Hepatocyte (in vitro differentiated cells): ENCODE results near the gene SMIM28. TPM values are rescaled to one million over a fixed set of nuclear protein-coding genes. Genes with fewer than 3 reads are reported as not detected.
"Not testable (repeated sequence)": the region's sequence is repeated elsewhere in the genome, so short reads cannot be mapped to it uniquely, and the experiment has no call there.

ENCODE experiments used
- DNase-seq: peaks from one replicate; pipeline ENCODE4 v3.0.0-alpha.2; 2016; ENCODE audit warnings: low spot score
- H2AFZ ChIP-seq: fragments of 200-600 bp; sonication (generic); 2 replicates; pipeline ENCODE4 v1.6.0; 2016; ENCODE audit warnings: antibody characterized with exemption, mild to moderate bottlenecking
- H3K27ac ChIP-seq: fragments of 200-600 bp; sonication (generic); 2 replicates; pipeline ENCODE4 v1.5.1; 2016; ENCODE audit warnings: mild to moderate bottlenecking
- H3K27me3 ChIP-seq: fragments of 200-600 bp; sonication (generic); 2 replicates; pipeline ENCODE4 v1.6.1; 2016
- H3K36me3 ChIP-seq: fragments of 200-600 bp; sonication (generic); replicated peaks from 2 replicates; pipeline ENCODE4 v1.5.1; 2016; ENCODE audit warnings: low read depth; ENCODE audit not compliant: insufficient read depth
- H3K4me1 ChIP-seq: fragments of 200-600 bp; sonication (generic); 2 replicates; pipeline ENCODE4 v1.5.1; 2016; ENCODE audit warnings: mild to moderate bottlenecking, moderate library complexity; ENCODE audit not compliant: insufficient read depth
- H3K4me2 ChIP-seq: fragments of 200-600 bp; sonication (generic); 2 replicates; pipeline ENCODE4 v1.6.0; 2016
- H3K4me3 ChIP-seq: fragments of 200-600 bp; sonication (generic); 2 replicates; pipeline ENCODE4 v1.5.1; 2016; ENCODE audit warnings: mild to moderate bottlenecking
- H3K79me2 ChIP-seq: fragments of 200-600 bp; sonication (generic); 2 replicates; pipeline ENCODE4 v1.6.0; 2017; ENCODE audit warnings: mild to moderate bottlenecking
- H3K9me2 ChIP-seq: fragments of 200-600 bp; sonication (generic); replicated peaks from 2 replicates; pipeline ENCODE4 v1.6.0; 2017; ENCODE audit warnings: mild to moderate bottlenecking; ENCODE audit not compliant: insufficient read depth
- H3K9me3 ChIP-seq: fragments of 200-600 bp; sonication (generic); 2 replicates; pipeline ENCODE4 v1.5.1; 2016; ENCODE audit warnings: low read depth, mild to moderate bottlenecking
- H4K20me1 ChIP-seq: fragments of 200-600 bp; sonication (generic); 2 replicates; pipeline ENCODE4 v1.6.0; 2016; ENCODE audit warnings: mild to moderate bottlenecking; ENCODE audit not compliant: insufficient read depth, poor library complexity, severe bottlenecking
- EZH2 ChIP-seq: fragments of 200-600 bp; sonication (generic); IDR thresholded peaks from 2 replicates; pipeline ENCODE4 v1.6.1; 2016; ENCODE audit warnings: antibody characterized with exemption, mild to moderate bottlenecking, borderline replicate concordance
- EZH2phosphoT487 ChIP-seq: fragments of 200-600 bp; sonication (generic); IDR thresholded peaks from one replicate; pipeline ENCODE4 v1.6.1; 2018; ENCODE audit warnings: antibody characterized with exemption, mild to moderate bottlenecking, low read depth, moderate library complexity; ENCODE audit not compliant: unreplicated experiment, severe bottlenecking
- WGBS: methylation state at CpG from one replicate; pipeline ENCODE4 v1.1.6; 2016; ENCODE audit warnings: low lambda C conversion rate; ENCODE audit errors: missing lambda C conversion rate; 5-methylcytosine and 5-hydroxymethylcytosine counted together
- polyA plus RNA-seq: library from polyadenylated mRNA; unstranded; fragments of >200 nt; fragmentation: Nextera tagmentation; extraction: Ambion mirVana; gene quantifications from 2 replicates; pipeline ENCODE4 v1.2.1, GENCODE V29; 2016
- total RNA-seq: library from RNA; depleted of rRNA; stranded (reverse); fragments of >200 nt; gene quantifications from 2 replicates; pipeline ENCODE4 v1.2.3, GENCODE V29; 2014
- TF ChIP-seq, protein P1 (sequence below): fragments of 200-600 bp; sonication (generic); IDR thresholded peaks from 2 replicates; pipeline ENCODE4 v1.5.1; 2016; ENCODE audit warnings: antibody characterized with exemption, mild to moderate bottlenecking; ENCODE audit not compliant: poor library complexity

The SMIM28 gene
- total and polyA plus RNA-seq, 2 experiments from 2014 or later = not detected

GRCh38 chr6:138424004-138424904 is 46.5 kb downstream of the SMIM28 start:
- Histone ChIP-seq H3K4me3 (no peak overlapping the region), H3K9me2 (no peaks in the 10 kb centered on the region), H3K4me1 (no peaks in the 10 kb centered on the region), H3K27me3 (no peaks in the 10 kb centered on the region), H3K36me3 (no peaks in the 10 kb centered on the region), H4K20me1 (no peaks in the 10 kb centered on the region), H3K79me2 (no peaks in the 10 kb centered on the region), H3K9me3 (no peaks in the 10 kb centered on the region), H2AFZ (no peak overlapping the region), H3K4me2 (no peak overlapping the region), H3K27ac (no peak overlapping the region)
- TF ChIP-seq, protein P1, sequence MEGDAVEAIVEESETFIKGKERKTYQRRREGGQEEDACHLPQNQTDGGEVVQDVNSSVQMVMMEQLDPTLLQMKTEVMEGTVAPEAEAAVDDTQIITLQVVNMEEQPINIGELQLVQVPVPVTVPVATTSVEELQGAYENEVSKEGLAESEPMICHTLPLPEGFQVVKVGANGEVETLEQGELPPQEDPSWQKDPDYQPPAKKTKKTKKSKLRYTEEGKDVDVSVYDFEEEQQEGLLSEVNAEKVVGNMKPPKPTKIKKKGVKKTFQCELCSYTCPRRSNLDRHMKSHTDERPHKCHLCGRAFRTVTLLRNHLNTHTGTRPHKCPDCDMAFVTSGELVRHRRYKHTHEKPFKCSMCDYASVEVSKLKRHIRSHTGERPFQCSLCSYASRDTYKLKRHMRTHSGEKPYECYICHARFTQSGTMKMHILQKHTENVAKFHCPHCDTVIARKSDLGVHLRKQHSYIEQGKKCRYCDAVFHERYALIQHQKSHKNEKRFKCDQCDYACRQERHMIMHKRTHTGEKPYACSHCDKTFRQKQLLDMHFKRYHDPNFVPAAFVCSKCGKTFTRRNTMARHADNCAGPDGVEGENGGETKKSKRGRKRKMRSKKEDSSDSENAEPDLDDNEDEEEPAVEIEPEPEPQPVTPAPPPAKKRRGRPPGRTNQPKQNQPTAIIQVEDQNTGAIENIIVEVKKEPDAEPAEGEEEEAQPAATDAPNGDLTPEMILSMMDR = no peak
- no peak for TF ChIP-seq EZH2phosphoT487
- no peak for TF ChIP-seq EZH2
- WGBS = 99% methylated on average over 47 of the region's 48 CpGs
- no peak for DNase-seq

- H3K9me3 ChIP-seq, H4K20me1 ChIP-seq, H3K4me3 ChIP-seq, H3K27ac ChIP-seq, DNase-seq, H3K79me2 ChIP-seq, H3K36me3 ChIP-seq, H3K4me2 ChIP-seq, H3K27me3 ChIP-seq, H2AFZ ChIP-seq, H3K4me1 ChIP-seq, H3K9me2 ChIP-seq: not testable (repeated sequence)
- WGBS = 95% methylated on average over 7 of the region's 7 CpGs
Measured at GRCh38 chr6:138425256-138425655, 47.6 kb downstream of the SMIM28 start.

DNA sequence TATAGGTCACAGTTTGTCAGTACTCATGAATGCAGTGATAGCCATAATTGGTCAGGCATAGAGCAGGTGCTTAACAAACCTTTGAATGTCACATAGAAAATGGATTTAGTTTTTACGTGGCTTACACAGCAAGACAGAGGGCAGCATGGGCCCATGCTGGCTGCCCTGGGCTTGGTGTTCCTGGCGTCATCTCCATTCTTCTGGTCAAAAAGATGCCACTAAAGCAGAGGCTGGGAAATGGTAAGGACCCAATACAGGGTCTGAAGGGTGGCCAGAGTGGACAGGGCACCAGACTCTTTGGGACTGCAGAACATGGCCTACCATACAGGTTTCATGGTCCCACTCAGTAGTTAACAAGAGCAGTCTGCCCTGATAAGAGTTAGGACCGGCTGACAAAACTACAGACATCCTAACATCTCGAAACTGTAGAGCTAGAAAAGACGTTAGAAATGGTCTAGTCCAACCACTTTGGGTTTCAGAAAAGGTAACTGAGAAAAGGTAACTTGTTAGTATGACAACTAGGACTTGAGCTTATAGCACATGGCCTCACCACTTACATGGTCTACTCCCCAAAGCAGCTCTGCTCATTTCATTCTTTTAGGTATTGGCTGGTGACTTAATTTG is 48.9 kb downstream of the SMIM28 start:
- no peak overlapping the region for H3K4me3 ChIP-seq
- no peaks in the 10 kb centered on the region for H3K9me2 ChIP-seq
- H3K36me3 ChIP-seq = no peaks in the 10 kb centered on the region
- 91% methylated on average over 5 of the region's 5 CpGs for WGBS
- no peaks in the 10 kb centered on the region for H3K27me3 ChIP-seq
- no peaks in the 10 kb centered on the region for H3K4me1 ChIP-seq
- H2AFZ ChIP-seq = no peak overlapping the region
- no peaks in the 10 kb centered on the region for H3K79me2 ChIP-seq
- H4K20me1 ChIP-seq = no peaks in the 10 kb centered on the region
- no peak overlapping the region for H3K27ac ChIP-seq
- DNase-seq = no peak
- no peaks in the 10 kb centered on the region for H3K9me3 ChIP-seq
- no peak for TF ChIP-seq EZH2phosphoT487
- TF ChIP-seq EZH2 = no peak
- TF ChIP-seq, protein P1 = no peak
- no peak overlapping the region for H3K4me2 ChIP-seq

DNA sequence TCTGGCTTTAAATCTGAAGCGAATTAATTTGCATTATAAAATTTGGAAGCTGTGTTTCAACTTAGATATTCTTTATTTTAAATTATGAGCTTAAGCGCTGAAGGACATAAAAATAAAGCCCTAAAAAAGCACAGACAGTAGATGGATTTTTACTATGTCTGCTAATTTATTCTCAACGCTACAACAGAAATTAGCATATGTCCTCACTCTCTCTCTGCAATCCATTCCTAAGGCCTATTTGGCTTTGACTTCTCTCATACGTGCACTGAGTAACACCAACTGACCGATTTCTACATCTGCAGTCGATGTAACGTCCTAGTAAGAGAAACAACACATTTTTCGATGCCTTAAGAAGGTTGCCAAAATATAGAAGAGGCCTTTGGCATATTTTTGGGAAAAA is 50.0 kb downstream of the SMIM28 start:
- no peaks in the 10 kb centered on the region for H3K79me2 ChIP-seq
- no peak overlapping the region for H3K4me2 ChIP-seq
- no peak overlapping the region for H3K4me3 ChIP-seq
- TF ChIP-seq EZH2 = no peak
- TF ChIP-seq, protein P1 = no peak
- no peak for TF ChIP-seq EZH2phosphoT487
- no peaks in the 10 kb centered on the region for H3K9me2 ChIP-seq
- DNase-seq = no peak
- no peaks in the 10 kb centered on the region for H3K4me1 ChIP-seq
- H3K27ac ChIP-seq = no peak overlapping the region
- 91% methylated on average over 8 of the region's 8 CpGs for WGBS
- H3K27me3 ChIP-seq = no peaks in the 10 kb centered on the region
- H4K20me1 ChIP-seq = no peaks in the 10 kb centered on the region
- no peaks in the 10 kb centered on the region for H3K9me3 ChIP-seq
- H2AFZ ChIP-seq = no peak overlapping the region
- H3K36me3 ChIP-seq = no peaks in the 10 kb centered on the region
